ENCODE results near the gene RELT.

The RELT gene

GRCh38 chr11:73439002-73439843 lies 63.0 kb downstream of the RELT start:
- peak in 1 of 2 experiments; percentile 58 for DNase-seq

GRCh38 chr11:73445980-73446379 lies 69.8 kb downstream of the RELT start:
- DNase-seq, result no peak

GRCh38 chr11:73446766-73447165 lies 70.6 kb downstream of the RELT start:
- no peak for DNase-seq

Measured in cerebellar nuclear complex (tissue), 1 donor.